SU-DHL-6 (cell line): ENCODE measurements around the gene SLC5A2.

Experiments
- CTCF ChIP-seq: fragments of 200-600 bp; sonication (generic); IDR thresholded peaks from one replicate; pipeline ENCODE4 v1.5.1; 2017; ENCODE audit warnings: antibody characterized with exemption, mild to moderate bottlenecking, low read length, moderate library complexity; ENCODE audit not compliant: insufficient read depth, poor library complexity, severe bottlenecking
- EZH2phosphoT487 ChIP-seq: fragments of 200-600 bp; sonication (generic), shearing (Covaris generic); conservative IDR thresholded peaks from 2 replicates; pipeline ENCODE4 v1.6.1; 2018; ENCODE audit warnings: mild to moderate bottlenecking, antibody characterized with exemption, low read length, moderate library complexity, mixed read lengths

- TF ChIP-seq CTCF (no peak), EZH2phosphoT487 (no peak)
Measured at GRCh38 chr16:31477220-31478216, 5.4 kb upstream of the SLC5A2 start.
